HEK293T (cell line): ENCODE results near the gene UCHL1.
"Not testable (repeated sequence)": the region's sequence is repeated elsewhere in the genome, so short reads cannot be mapped to it uniquely, and the experiment has no call there.

Experiments
- CTCF ChIA-PET: fragments of 350-600 bp; formaldehyde crosslinking; extraction: SDS; loops from one replicate; lab custom pipeline; 2021; ENCODE audit warnings: antibody characterized with exemption, inconsistent platforms; lab: Yijun Ruan, JAX
- POLR2A ChIA-PET: fragments of 350-600 bp; formaldehyde crosslinking; extraction: SDS; loops from one replicate; lab custom pipeline; 2020; ENCODE audit warnings: antibody characterized with exemption, inconsistent platforms; lab: Yijun Ruan, JAX
- DNase-seq: peaks from one replicate; pipeline ENCODE4 v3.0.0; 2012; ENCODE audit warnings: mixed read lengths; ENCODE audit errors: extremely low spot score
- ARNT ChIP-seq: fragments of 450-650 bp; IDR thresholded peaks from 2 replicates; pipeline ENCODE4 v1.6.1; 2017; ENCODE audit warnings: mild to moderate bottlenecking
- BHLHE40 ChIP-seq: fragments of 450-650 bp; IDR thresholded peaks from 2 replicates; pipeline ENCODE4 v1.6.1; 2016; ENCODE audit warnings: mild to moderate bottlenecking, moderate library complexity, borderline replicate concordance
- CTBP1 ChIP-seq: fragments of 450-650 bp; IDR thresholded peaks from 2 replicates; pipeline ENCODE4 v1.6.1; 2016; ENCODE audit warnings: borderline replicate concordance
- ELF4 ChIP-seq: fragments of 450-650 bp; IDR thresholded peaks from 2 replicates; pipeline ENCODE4 v1.6.1; 2017; ENCODE audit warnings: antibody characterized with exemption
- FOXA1 ChIP-seq: fragments of 450-650 bp; IDR thresholded peaks from 2 replicates; pipeline ENCODE4 v1.6.1; 2016; ENCODE audit warnings: mild to moderate bottlenecking
- FOXK2 ChIP-seq: fragments of 450-650 bp; IDR thresholded peaks from 2 replicates; pipeline ENCODE4 v1.6.1; 2016; ENCODE audit warnings: mild to moderate bottlenecking
- FOXM1 ChIP-seq: fragments of 450-650 bp; IDR thresholded peaks from 2 replicates; pipeline ENCODE4 v1.6.1; 2017; ENCODE audit warnings: mild to moderate bottlenecking, borderline replicate concordance
- HDGF ChIP-seq: fragments of 450-650 bp; IDR thresholded peaks from 2 replicates; pipeline ENCODE4 v1.6.1; 2017; ENCODE audit warnings: antibody characterized with exemption, borderline replicate concordance
- L3MBTL2 ChIP-seq: fragments of 450-650 bp; conservative IDR thresholded peaks from 2 replicates; pipeline ENCODE4 v1.6.1; 2016; ENCODE audit warnings: mild to moderate bottlenecking
- LEF1 ChIP-seq: fragments of 450-650 bp; IDR thresholded peaks from 2 replicates; pipeline ENCODE4 v1.6.1; 2017; ENCODE audit warnings: mild to moderate bottlenecking, borderline replicate concordance
- NFRKB ChIP-seq: fragments of 450-650 bp; IDR thresholded peaks from 2 replicates; pipeline ENCODE4 v1.6.1; 2016; ENCODE audit warnings: mild to moderate bottlenecking, moderate library complexity
- SP1 ChIP-seq: fragments of 450-650 bp; IDR thresholded peaks from 2 replicates; pipeline ENCODE4 v1.6.1; 2017
- SUZ12 ChIP-seq: fragments of 450-650 bp; IDR thresholded peaks from 2 replicates; pipeline ENCODE4 v1.6.1; 2016; ENCODE audit warnings: mild to moderate bottlenecking
- TARDBP ChIP-seq: fragments of 450-650 bp; IDR thresholded peaks from 2 replicates; pipeline ENCODE4 v1.6.1; 2016
- ZNF384 ChIP-seq: fragments of 450-650 bp; IDR thresholded peaks from 2 replicates; pipeline ENCODE4 v1.6.1; 2016
- TF ChIP-seq, protein P1 (sequence below): fragments of 450-650 bp; IDR thresholded peaks from 2 replicates; pipeline ENCODE4 v1.6.1; 2016

UCHL1 gene

DNA sequence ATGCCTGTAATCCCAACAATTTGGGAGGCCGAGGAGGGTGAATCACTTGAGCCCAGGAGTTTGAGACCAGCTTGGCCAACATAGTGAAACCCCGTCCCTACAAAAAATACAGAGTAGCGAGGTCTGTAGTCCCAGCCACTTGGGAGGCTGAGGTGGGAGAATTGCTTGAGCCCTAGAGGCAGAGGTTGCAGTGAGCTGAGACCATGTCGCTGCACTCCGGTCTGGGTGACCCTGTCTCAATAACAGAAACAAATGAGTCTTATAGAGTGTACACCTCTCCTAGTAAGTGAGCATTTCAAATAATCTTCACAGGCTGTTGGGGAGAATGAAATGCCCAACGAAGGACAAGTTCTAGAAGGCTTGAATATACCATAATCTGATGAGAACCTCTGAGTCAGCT, 5.5 kb downstream of the UCHL1 start:
- DNase-seq, result no peak
- TF ChIP-seq ZNF384 (no peak), SP1 (no peak), ELF4 (no peak)
- CTCF ChIA-PET, result no interaction called here
- POLR2A ChIA-PET, result interaction anchor here (1.4 kb wide), 1 partner anchor 46 kb away, joined by 3 read pairs; no protein-coding TSS in a partner anchor

DNA sequence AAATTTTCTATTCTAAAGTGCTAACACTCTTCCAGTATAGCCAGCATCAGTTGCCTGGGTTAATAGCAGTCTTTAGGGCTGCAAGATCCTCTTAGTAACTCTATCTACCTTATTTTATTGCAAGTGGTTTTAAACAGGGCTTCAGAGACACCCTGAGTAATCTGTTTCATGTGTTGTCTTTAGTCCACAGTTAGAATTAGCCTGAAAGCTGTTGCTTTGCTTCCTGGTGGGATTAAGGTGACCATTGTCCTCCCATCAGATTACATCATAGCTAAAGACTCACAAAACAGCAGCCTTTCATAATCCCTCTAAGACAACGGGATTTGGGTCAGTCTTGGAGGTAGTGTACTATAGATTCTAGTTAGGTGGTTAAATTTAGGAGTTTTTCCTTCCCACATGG, 7.5 kb downstream of the UCHL1 start:
- DNase-seq, result no peak
- ChIA-PET POLR2A (no interaction called here), CTCF (no interaction called here)
- no peak for TF ChIP-seq TARDBP
- TF ChIP-seq FOXK2, result no peak
- no peak for TF ChIP-seq LEF1
- TF ChIP-seq L3MBTL2, result no peak
- no peak for TF ChIP-seq ARNT
- TF ChIP-seq NFRKB, result no peak
- TF ChIP-seq, protein P1, sequence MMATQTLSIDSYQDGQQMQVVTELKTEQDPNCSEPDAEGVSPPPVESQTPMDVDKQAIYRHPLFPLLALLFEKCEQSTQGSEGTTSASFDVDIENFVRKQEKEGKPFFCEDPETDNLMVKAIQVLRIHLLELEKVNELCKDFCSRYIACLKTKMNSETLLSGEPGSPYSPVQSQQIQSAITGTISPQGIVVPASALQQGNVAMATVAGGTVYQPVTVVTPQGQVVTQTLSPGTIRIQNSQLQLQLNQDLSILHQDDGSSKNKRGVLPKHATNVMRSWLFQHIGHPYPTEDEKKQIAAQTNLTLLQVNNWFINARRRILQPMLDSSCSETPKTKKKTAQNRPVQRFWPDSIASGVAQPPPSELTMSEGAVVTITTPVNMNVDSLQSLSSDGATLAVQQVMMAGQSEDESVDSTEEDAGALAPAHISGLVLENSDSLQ, result no peak
- no peak for TF ChIP-seq CTBP1
- TF ChIP-seq BHLHE40, result no peak
- no peak for TF ChIP-seq ZNF384
- TF ChIP-seq ELF4, result no peak
- TF ChIP-seq FOXA1, result no peak
- no peak for TF ChIP-seq FOXM1
- no peak for TF ChIP-seq HDGF

DNA sequence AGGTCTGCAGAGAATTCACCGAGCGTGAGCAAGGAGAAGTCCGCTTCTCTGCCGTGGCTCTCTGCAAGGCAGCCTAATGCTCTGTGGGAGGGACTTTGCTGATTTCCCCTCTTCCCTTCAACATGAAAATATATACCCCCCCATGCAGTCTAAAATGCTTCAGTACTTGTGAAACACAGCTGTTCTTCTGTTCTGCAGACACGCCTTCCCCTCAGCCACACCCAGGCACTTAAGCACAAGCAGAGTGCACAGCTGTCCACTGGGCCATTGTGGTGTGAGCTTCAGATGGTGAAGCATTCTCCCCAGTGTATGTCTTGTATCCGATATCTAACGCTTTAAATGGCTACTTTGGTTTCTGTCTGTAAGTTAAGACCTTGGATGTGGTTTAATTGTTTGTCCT, 11.3 kb downstream of the UCHL1 start:
- POLR2A ChIA-PET, result interaction anchor here (1.6 to 4.1 kb wide), 2 partner anchors 9 to 12 kb away, joined by 7 to 21 read pairs; partner anchors contain the start of gene UCHL1
- CTCF ChIA-PET, result no interaction called here
- DNase-seq, result no peak
- no peak for TF ChIP-seq NFRKB
- no peak for TF ChIP-seq ARNT
- no peak for TF ChIP-seq CTBP1
- no peak for TF ChIP-seq FOXM1

DNA sequence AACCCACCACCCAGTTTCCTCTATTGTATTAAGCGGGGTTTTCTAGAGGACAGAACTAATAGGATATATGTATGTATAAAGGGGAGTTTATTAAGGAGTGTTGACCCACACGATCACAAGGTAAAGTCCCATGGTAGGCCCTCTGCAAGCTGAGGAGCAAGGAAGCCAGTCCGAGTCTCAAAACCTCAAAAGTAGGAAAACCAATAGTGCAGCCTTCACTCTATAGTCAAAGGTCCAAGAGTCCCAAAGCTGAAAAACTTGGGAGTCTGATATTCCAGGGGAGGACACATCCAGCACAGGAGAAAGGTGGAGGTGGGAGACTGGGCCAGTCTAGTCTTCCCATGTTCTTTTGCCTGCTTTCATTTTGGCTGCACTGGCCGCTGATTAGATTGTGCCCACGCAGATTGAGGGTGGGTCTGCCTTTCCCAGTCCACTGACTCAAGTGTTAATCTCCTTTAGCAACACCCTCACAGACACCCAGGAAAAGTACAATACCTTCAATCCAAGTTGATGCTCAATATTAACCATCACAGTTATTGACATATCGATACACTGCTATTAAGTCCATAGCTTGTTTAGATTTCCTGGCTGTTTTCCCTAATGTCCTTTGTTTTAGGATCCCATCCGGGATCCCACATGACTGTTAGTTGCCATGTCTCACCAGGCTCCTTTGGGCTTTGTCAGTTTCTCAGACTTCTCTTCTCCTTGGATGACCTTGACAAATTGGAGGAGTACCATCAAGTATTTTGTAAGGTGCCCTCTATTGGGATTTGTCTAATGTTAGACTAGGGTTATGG, 12.2 kb downstream of the UCHL1 start:
- ChIA-PET CTCF (interaction anchor here (0.6 to 0.8 kb wide), 3 partner anchors 12 to 564 kb away, joined by 3 to 5 read pairs (median 5); no protein-coding TSS in a partner anchor), POLR2A (interaction anchor here (1.6 to 4.1 kb wide), 2 partner anchors 10 to 12 kb away, joined by 7 to 21 read pairs; partner anchors contain the start of gene UCHL1)
- TF ChIP-seq FOXA1 (no peak), ZNF384 (no peak), L3MBTL2 (no peak), FOXK2 (no peak), ARNT (no peak), FOXM1 (no peak), TARDBP (no peak)
- DNase-seq, result no peak

DNA sequence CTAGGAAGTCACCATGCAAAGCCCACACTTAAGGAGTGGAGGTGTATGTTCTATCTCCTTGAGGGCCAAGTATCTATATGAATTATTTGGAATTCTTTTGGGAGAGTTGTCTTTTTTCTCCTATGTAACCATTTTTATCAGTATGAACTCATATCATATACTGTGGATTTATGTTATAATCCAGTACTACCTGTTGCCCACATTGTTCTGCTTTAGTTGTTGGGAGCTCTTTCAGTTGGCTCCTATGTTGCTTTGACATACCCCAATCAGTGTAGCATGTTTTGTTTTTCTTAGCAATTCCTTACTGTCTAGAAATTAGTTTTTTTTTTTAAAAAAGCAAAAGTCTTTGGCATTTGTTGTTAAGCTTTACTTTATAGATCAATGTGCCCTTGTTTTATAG, 13.0 kb downstream of the UCHL1 start:
- no peak for DNase-seq
- ChIA-PET POLR2A (interaction anchor here (4.1 kb wide), 1 partner anchor 13 kb away, joined by 21 read pairs; the partner anchor contains the start of gene UCHL1), CTCF (interaction anchor here (0.6 to 0.8 kb wide), 3 partner anchors 11 to 563 kb away, joined by 3 to 5 read pairs (median 5); no protein-coding TSS in a partner anchor)
- TF ChIP-seq, protein P1, result no peak
- TF ChIP-seq SUZ12, result no peak
- no peak for TF ChIP-seq FOXA1
- TF ChIP-seq SP1, result no peak
- no peak for TF ChIP-seq LEF1
- TF ChIP-seq L3MBTL2, result no peak
- TF ChIP-seq ARNT, result no peak
- TF ChIP-seq BHLHE40, result no peak
- no peak for TF ChIP-seq FOXK2
- TF ChIP-seq ELF4, result no peak
- TF ChIP-seq ZNF384, result no peak
- no peak for TF ChIP-seq NFRKB
- no peak for TF ChIP-seq HDGF
- no peak for TF ChIP-seq FOXM1
- TF ChIP-seq TARDBP, result no peak
- TF ChIP-seq CTBP1, result no peak

DNA sequence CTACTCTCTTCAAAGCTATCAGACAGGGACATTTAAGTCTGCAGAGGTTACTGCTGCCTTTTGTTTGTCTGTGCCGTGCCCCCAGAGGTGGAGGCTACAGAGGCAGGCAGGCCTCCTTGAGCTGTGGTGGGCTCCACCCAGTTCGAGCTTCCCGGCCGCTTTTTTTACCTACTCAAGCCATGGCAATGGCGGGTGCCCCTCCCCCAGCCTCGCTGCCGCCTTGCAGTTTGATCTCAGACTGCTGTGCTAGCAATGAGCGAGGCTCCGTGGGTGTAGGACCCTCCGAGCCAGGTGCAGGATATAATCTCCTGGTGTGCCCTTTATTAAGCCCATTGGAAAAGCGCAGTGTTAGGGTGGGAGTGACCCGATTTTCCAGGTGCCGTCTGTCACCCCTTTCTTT, 19.2 kb downstream of the UCHL1 start:
- CTCF ChIA-PET, DNase-seq, POLR2A ChIA-PET: not testable (repeated sequence)

DNA sequence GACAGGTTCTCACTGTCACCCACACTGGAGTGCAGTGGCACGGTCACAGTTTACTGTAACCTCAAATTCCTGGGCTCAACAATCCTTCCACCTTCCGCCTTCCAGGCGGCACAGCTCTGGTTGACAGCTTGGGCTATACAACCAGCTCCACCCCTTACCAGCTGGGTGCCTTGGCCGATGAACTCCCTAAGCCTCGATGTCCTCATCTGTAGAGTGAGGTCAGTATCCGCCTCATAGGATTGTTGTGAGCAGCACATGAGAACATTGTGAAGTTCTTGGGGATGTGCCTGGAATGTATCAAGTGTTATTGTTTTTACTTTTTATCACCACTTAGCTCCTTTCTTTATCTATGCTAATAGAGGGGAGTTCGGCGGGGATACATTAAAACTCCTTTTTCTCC, 23.3 kb downstream of the UCHL1 start:
- TF ChIP-seq L3MBTL2, result no peak
- no peak for TF ChIP-seq FOXM1
- TF ChIP-seq TARDBP, result no peak
- no peak for TF ChIP-seq ZNF384
- TF ChIP-seq LEF1, result no peak
- TF ChIP-seq SP1, result no peak
- DNase-seq, result no peak
- POLR2A ChIA-PET, result no interaction called here
- CTCF ChIA-PET, result interaction anchor here (1.0 to 2.4 kb wide), 2 partner anchors 382 to 413 kb away, joined by 3 to 8 read pairs; no protein-coding TSS in a partner anchor
